Liver (tissue), 9 donors: Measurements from ENCODE around the gene TUBE1. TPM values are rescaled to one million over a fixed set of nuclear protein-coding genes. Genes with fewer than 3 reads are reported as not detected.

ENCODE experiments used
- DNase-seq: peaks from one replicate; pipeline ENCODE4 v3.0.0-alpha.2; 2017; ENCODE audit warnings: low spot score
- H3K27ac ChIP-seq, 2 donors: one replicate each; pipeline ENCODE4 v1.7.0; 2013; ENCODE audit warnings: inconsistent platforms in 2 of 2, low read length in 2 of 2, control low read depth in 1 of 2, low read depth in 1 of 2, mild to moderate bottlenecking in 1 of 2
- H3K27me3 ChIP-seq, 4 donors: one replicate each; pipeline versions ENCODE4 v1.6.1 to v1.7.0; 2013; ENCODE audit warnings: low read length in 3 of 4, inconsistent platforms in 1 of 4, mild to moderate bottlenecking in 1 of 4, moderate library complexity in 1 of 4; ENCODE audit not compliant: control insufficient read depth in 4 of 4, insufficient read depth in 4 of 4
- H3K36me3 ChIP-seq, 4 donors: one replicate each; pipeline versions ENCODE4 v1.6.1 to v1.7.0; 2013; ENCODE audit warnings: low read length in 3 of 4, mild to moderate bottlenecking in 3 of 4, low read depth in 1 of 4, moderate library complexity in 1 of 4; ENCODE audit not compliant: control insufficient read depth in 4 of 4, insufficient read depth in 3 of 4
- H3K4me1 ChIP-seq, 4 donors: one replicate each; pipeline versions ENCODE4 v1.6.1 to v1.7.0; 2013; ENCODE audit warnings: low read length in 3 of 4, mild to moderate bottlenecking in 3 of 4, moderate library complexity in 1 of 4; ENCODE audit not compliant: control insufficient read depth in 4 of 4, insufficient read depth in 4 of 4
- H3K4me3 ChIP-seq, 3 donors: one replicate each; pipeline versions ENCODE4 v1.6.1 to v1.7.0; 2013; ENCODE audit warnings: low read length in 3 of 3, control low read depth in 1 of 3, low read depth in 1 of 3, mild to moderate bottlenecking in 1 of 3
- H3K9ac ChIP-seq, 2 donors: one replicate each; pipeline ENCODE4 v1.7.0; 2013; ENCODE audit warnings: low read length in 2 of 2, mild to moderate bottlenecking in 2 of 2, moderate library complexity in 2 of 2, control low read depth in 1 of 2, low read depth in 1 of 2
- H3K9me3 ChIP-seq, 4 donors: one replicate each; pipeline versions ENCODE4 v1.6.1 to v1.7.0; 2013; ENCODE audit warnings: low read length in 3 of 4; ENCODE audit not compliant: control insufficient read depth in 4 of 4
- EGR1 ChIP-seq, 2 donors: IDR thresholded peaks; 2 replicates each; pipeline ENCODE4 v1.6.1; 2016 to 2018; ENCODE audit warnings: antibody characterized with exemption in 2 of 2, low read depth in 2 of 2
- FOXA1 ChIP-seq: IDR thresholded peaks from 2 replicates; pipeline ENCODE4 v1.6.1; 2016; ENCODE audit warnings: antibody characterized with exemption
- HNF4A ChIP-seq, 2 donors: conservative IDR thresholded peaks; 2 replicates each; pipeline ENCODE4 v1.6.1; 2016; ENCODE audit warnings: antibody characterized with exemption in 2 of 2, mild to moderate bottlenecking in 2 of 2
- HNF4G ChIP-seq: IDR thresholded peaks from 2 replicates; pipeline ENCODE4 v1.6.1; 2016; ENCODE audit warnings: antibody characterized with exemption
- NR2F2 ChIP-seq: IDR thresholded peaks from 2 replicates; pipeline ENCODE4 v1.6.1; 2016; ENCODE audit warnings: antibody characterized with exemption
- RAD21 ChIP-seq, 2 donors: IDR thresholded peaks; 2 replicates each; pipeline ENCODE4 v1.6.1; 2016; ENCODE audit warnings: antibody characterized with exemption in 2 of 2, mild to moderate bottlenecking in 2 of 2
- YY1 ChIP-seq: IDR thresholded peaks from 2 replicates; pipeline ENCODE4 v1.6.1; 2016; ENCODE audit warnings: antibody characterized with exemption, mild to moderate bottlenecking
- ZBTB33 ChIP-seq: IDR thresholded peaks from 2 replicates; pipeline ENCODE4 v1.6.1; 2016; ENCODE audit warnings: antibody characterized with exemption
- WGBS: extraction: QIAGEN DNeasy Blood & Tissue Kit; methylation state at CpG from one replicate; pipeline ENCODE4 v1.1.7; 2013; 5-methylcytosine and 5-hydroxymethylcytosine counted together
- polyA plus RNA-seq, 2 donors: library from polyadenylated mRNA; stranded (reverse) in 1 of 2; unstranded in 1 of 2; fragments of 200-250 nt in 1 of 2; fragments of >200 nt in 1 of 2; fragmentation: Nextera tagmentation in 1 of 2; extraction: Ambion mirVana in 1 of 2; gene quantifications; one replicate each; pipeline versions ENCODE4 v1.2.1 to v1.2.3, GENCODE V29; 2013 to 2015
- total RNA-seq, 2 donors: library from RNA; depleted of rRNA; stranded (reverse); fragments of >200 nt; gene quantifications; one replicate each; pipeline ENCODE4 v1.2.3, GENCODE V29; 2014
- donor health status: healthy.
- donor health status: healthy.
- donor health status: healthy.
- donor health status: healthy.
- donor health status: healthy.

The TUBE1 gene
- total and polyA plus RNA-seq, 4 donors, result 8.8 to 45.4 (median 25.4) TPM

- Histone ChIP-seq H3K27ac (no peak overlapping the region), H3K4me1 (peaks cover 0 to 5% (median 2%) of the 10 kb centered on the region in 4 donors), H3K4me3 (no peak overlapping the region), H3K36me3 (no peaks in the 10 kb centered on the region), H3K9me3 (peaks cover 0 to 5% (median 0%) of the 10 kb centered on the region in 4 donors), H3K27me3 (no peaks in the 10 kb centered on the region), H3K9ac (no peak overlapping the region)
- DNase-seq, result no peak
- WGBS, result 97% methylated on average over 4 of the region's 4 CpGs
- TF ChIP-seq HNF4A (conservative IDR thresholded peaks at IDR 0.05) (no peak), ZBTB33 (no peak), HNF4G (no peak), NR2F2 (no peak), RAD21 (IDR thresholded peaks at IDR 0.05) (no peak), EGR1 (IDR thresholded peaks at IDR 0.05; ENCODE audit: low read depth in 2 of 2) (no peak)
Measured at GRCh38 chr6:112024464-112024863, 62.8 kb downstream of the TUBE1 start.

- H3K4me3 ChIP-seq, result no peak overlapping the region
- TF ChIP-seq NR2F2 (no peak), FOXA1 (no peak)
- H3K4me1 ChIP-seq, result peaks cover 1 to 22% (median 16%) of the 10 kb centered on the region in 4 donors
- H3K36me3 ChIP-seq, result no peaks in the 10 kb centered on the region
- DNase-seq, result no peak
- H3K9ac ChIP-seq, result no peak overlapping the region
- no peak overlapping the region for H3K27ac ChIP-seq
- peaks cover 0 to 5% (median 0%) of the 10 kb centered on the region in 4 donors for H3K9me3 ChIP-seq
- H3K27me3 ChIP-seq, result no peaks in the 10 kb centered on the region
Measured at GRCh38 chr6:112022749-112023148, 64.5 kb downstream of the TUBE1 start.

GRCh38 chr6:112021691-112022310 is 65.5 kb downstream of the TUBE1 start:
- Histone ChIP-seq H3K27me3 (no peaks in the 10 kb centered on the region), H3K9ac (no peak overlapping the region), H3K9me3 (peaks cover 0 to 5% (median 0%) of the 10 kb centered on the region in 4 donors), H3K4me3 (no peak overlapping the region), H3K27ac (no peak overlapping the region), H3K36me3 (no peaks in the 10 kb centered on the region), H3K4me1 (peaks cover 1 to 24% (median 17%) of the 10 kb centered on the region in 4 donors)
- DNase-seq, result no peak
- WGBS, result 82% methylated on average over 6 of the region's 6 CpGs
- TF ChIP-seq YY1, result no peak
- TF ChIP-seq HNF4A (conservative IDR thresholded peaks at IDR 0.05), result no peak
- TF ChIP-seq ZBTB33, result no peak
- TF ChIP-seq NR2F2, result no peak

Other genes starting within 250 kb of the TUBE1 start
- gene FYN, start 214.0 kb downstream of the TUBE1 start, total RNA-seq, result 10 to 100 TPM; 12.3 to 27.0 TPM
- gene FYN, start 214.0 kb downstream of the TUBE1 start, polyA plus RNA-seq, result 10 to 100 TPM; 11.2 to 28.3 TPM
- gene CCN6, start 33.4 kb downstream of the TUBE1 start, total RNA-seq, result not detected
- gene CCN6, start 33.4 kb downstream of the TUBE1 start, polyA plus RNA-seq, result under 1 TPM in 1 of 2 donors, not detected in 1; 0.54 TPM
- gene FAM229B, start 109 bp upstream of the TUBE1 start, total RNA-seq, result 1 to 10 TPM; 1.8 to 3.9 TPM
- gene FAM229B, start 109 bp upstream of the TUBE1 start, polyA plus RNA-seq, result 10 to 100 TPM; 10.3 to 13.8 TPM
- gene LAMA4, start 167.1 kb upstream of the TUBE1 start, total RNA-seq, result 1 to 10 TPM; 4.5 to 6.0 TPM
- 1 to 10 TPM; 2.1 to 2.4 TPM for gene LAMA4, start 167.1 kb upstream of the TUBE1 start, polyA plus RNA-seq